Measurements from ENCODE around the gene PITPNB.
A peak's percentile ranks its signal among the peaks of the same experiment; 100 is the strongest.

PITPNB gene

GRCh38 chr22:27827604-27828587 is 91.2 kb downstream of the PITPNB start:
- no peak for DNase-seq

GRCh38 chr22:27825174-27825573 is 93.9 kb downstream of the PITPNB start:
- no peak for DNase-seq

GRCh38 chr22:27823221-27823620 is 95.8 kb downstream of the PITPNB start:
- no peak for DNase-seq

- DNase-seq, result no peak
Observed at GRCh38 chr22:27820896-27821866, 97.9 kb downstream of the PITPNB start.

GRCh38 chr22:27816552-27816951 is 102.5 kb downstream of the PITPNB start:
- DNase-seq, result no peak

GRCh38 chr22:27815826-27816530 is 103.1 kb downstream of the PITPNB start:
- no peak for DNase-seq

- no peak for DNase-seq
Observed at GRCh38 chr22:27814993-27815392, 104.1 kb downstream of the PITPNB start.

GRCh38 chr22:27811778-27812177 is 107.3 kb downstream of the PITPNB start:
- no peak for DNase-seq

GRCh38 chr22:27810609-27811151 is 108.4 kb downstream of the PITPNB start:
- DNase-seq, result peak; percentile 55

GRCh38 chr22:27809700-27810608 is 109.1 kb downstream of the PITPNB start:
- DNase-seq, result no peak

- DNase-seq, result no peak
Observed at GRCh38 chr22:27809226-27809603, 109.8 kb downstream of the PITPNB start.

- DNase-seq, result no peak
Observed at GRCh38 chr22:27808451-27809225, 110.4 kb downstream of the PITPNB start.

- no peak for DNase-seq
Observed at GRCh38 chr22:27805841-27806240, 113.2 kb downstream of the PITPNB start.

GRCh38 chr22:27804470-27805297 is 114.4 kb downstream of the PITPNB start:
- DNase-seq, result peak; percentile 73

- no peak for DNase-seq
Observed at GRCh38 chr22:27803841-27804415, 115.1 kb downstream of the PITPNB start.

- DNase-seq, result no peak
Observed at GRCh38 chr22:27802346-27803073, 116.5 kb downstream of the PITPNB start.

Measured in fibroblast of upper back skin (primary cell).